LNCaP clone FGC (cell line): ENCODE results near the gene CEP44.

Experiments
- DNase-seq: peaks from one replicate; pipeline ENCODE4 v3.0.0-alpha.2; 2011; ENCODE audit warnings: low read depth
- H3K4me3 ChIP-seq: 2 replicates; pipeline ENCODE4 v1.5.1; 2011; ENCODE audit warnings: mild to moderate bottlenecking, low read depth, low read length, control low read depth
- TF ChIP-seq, protein P1 (sequence below): IDR thresholded peaks from 2 replicates; pipeline ENCODE4 v1.5.1; 2012; ENCODE audit warnings: mild to moderate bottlenecking; ENCODE audit not compliant: control insufficient read depth, insufficient read depth; ENCODE audit errors: extremely low read depth

CEP44 gene, protein sequence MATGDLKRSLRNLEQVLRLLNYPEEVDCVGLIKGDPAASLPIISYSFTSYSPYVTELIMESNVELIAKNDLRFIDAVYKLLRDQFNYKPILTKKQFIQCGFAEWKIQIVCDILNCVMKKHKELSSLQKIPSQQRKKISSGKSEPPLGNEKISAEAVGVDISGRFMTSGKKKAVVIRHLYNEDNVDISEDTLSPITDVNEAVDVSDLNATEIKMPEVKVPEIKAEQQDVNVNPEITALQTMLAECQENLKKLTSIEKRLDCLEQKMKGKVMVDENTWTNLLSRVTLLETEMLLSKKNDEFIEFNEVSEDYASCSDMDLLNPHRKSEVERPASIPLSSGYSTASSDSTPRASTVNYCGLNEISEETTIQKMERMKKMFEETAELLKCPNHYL

DNA sequence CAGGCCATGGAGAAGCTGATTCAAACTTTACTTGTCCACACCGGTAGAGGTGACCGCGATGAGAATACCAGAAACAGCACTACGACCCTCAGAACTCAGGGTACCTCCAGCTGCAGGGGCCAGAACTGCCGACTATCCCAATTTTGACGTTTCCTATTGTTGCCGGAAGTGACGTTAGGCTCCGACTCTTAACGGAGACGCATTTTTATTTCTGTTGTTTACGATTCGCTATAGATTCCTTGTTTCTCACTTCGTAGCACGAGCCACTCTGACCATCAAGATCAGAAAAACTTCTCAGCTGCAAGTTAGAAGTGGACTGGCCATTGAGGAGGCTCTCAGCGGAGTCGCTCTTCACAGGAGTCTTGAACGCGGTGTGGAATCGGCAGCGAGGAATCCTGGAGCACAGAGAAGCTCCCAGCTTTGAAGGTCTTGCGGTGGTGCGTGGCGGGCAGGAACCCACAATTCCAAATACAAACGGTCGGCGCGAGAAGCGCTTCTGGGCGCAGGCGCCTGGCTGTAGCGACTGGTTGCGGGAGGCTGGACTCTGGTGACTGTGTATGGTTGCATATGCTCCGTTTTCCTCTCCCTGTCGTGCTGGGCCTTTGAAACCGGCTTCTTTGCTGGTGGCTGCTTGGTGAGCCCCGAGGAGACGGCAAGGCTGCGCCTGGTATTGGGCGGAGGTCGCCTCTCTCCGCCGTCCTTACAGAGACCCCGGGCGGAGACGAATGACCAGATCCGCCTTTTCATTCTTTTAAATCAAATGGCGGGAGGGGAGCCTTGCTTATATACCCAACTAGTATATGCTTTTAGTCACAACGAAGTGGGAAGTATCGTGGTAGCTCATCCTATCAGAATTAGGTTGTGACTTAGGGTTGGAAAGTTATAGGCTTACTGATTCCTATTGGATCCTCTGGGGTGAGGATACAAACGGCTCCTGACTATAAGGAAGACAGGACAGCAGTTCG is at the start of gene CEP44, which contains the start of gene FBXO8:
TSS of gene CEP44 (plus strand) at position 405 of the 965 bp plus-strand sequence. CDS start 15,211 bp downstream, outside the sequence.
TSS of gene FBXO8 (minus strand) at position 161 of the 965 bp plus-strand sequence. CDS start 20,575 bp downstream, outside the sequence.
- peak within 1 kb of the TSS; percentile 81 for H3K4me3 ChIP-seq
- no peak for DNase-seq
- TF ChIP-seq, protein P1, sequence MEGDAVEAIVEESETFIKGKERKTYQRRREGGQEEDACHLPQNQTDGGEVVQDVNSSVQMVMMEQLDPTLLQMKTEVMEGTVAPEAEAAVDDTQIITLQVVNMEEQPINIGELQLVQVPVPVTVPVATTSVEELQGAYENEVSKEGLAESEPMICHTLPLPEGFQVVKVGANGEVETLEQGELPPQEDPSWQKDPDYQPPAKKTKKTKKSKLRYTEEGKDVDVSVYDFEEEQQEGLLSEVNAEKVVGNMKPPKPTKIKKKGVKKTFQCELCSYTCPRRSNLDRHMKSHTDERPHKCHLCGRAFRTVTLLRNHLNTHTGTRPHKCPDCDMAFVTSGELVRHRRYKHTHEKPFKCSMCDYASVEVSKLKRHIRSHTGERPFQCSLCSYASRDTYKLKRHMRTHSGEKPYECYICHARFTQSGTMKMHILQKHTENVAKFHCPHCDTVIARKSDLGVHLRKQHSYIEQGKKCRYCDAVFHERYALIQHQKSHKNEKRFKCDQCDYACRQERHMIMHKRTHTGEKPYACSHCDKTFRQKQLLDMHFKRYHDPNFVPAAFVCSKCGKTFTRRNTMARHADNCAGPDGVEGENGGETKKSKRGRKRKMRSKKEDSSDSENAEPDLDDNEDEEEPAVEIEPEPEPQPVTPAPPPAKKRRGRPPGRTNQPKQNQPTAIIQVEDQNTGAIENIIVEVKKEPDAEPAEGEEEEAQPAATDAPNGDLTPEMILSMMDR = no peak

DNA sequence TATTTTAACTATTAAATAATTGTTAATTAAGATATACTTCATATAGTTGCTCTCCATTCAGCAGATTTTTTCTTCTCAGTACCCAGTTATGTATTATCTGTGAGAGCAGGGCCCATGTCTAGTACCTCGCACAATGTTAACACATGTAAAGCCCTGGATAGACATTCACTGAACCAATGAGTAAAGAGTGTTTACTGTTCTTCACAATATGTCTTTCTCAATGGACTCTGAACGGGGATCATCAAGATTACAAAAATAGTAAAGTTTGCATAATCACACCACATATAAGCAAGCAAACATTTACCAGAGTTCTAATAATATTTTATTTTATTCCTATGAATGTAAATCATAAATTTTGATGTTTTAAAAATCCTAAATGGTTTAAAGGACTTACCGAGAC is 47.4 kb upstream of the CEP44 start:
- TF ChIP-seq, protein P1 = no peak

DNA sequence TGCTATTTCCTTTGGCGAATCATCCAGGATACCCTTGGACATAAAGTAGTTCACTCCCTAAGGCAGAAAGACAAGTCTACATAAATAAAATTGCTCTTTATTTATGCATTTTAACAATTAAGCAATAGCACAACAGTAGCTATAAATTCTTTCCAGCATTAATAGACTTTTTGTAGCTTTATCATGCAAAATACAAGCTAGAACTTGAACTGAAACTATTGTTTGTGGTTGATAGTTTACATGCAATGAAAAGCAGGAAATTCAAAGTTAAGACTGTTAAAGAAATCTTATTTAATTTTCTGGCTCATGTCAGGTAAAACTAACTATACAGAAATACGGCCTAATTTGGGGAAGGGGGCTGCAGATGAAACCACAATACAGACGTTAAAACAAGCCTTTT is 42.5 kb upstream of the CEP44 start:
- DNase-seq = no peak
- H3K4me3 ChIP-seq = no peak overlapping the region
- TF ChIP-seq, protein P1 = no peak

More for the DNA sequence above, 47.4 kb upstream of the CEP44 start:
- H3K4me3 ChIP-seq = no peak overlapping the region
- DNase-seq = no peak

DNA sequence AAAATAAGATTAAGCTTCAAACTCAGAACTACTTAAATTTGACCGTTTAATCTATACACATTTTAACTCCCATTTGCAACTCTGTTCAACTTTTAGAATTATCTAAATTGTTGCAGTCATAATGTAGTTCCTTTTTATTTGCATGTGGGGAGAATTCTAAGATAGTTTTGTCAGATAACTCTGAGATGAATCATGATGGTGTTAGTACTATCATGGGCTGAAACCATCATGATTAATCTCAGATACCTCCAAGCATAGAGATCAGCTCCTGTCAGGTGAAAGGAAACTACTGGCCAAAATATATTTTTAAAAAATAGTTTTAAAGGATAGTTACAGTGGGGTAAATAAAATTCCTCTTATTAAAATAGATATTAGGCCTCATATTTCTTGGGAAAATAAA is 39.3 kb upstream of the CEP44 start:
- TF ChIP-seq, protein P1 = no peak
- DNase-seq = no peak
- H3K4me3 ChIP-seq = no peak overlapping the region

DNA sequence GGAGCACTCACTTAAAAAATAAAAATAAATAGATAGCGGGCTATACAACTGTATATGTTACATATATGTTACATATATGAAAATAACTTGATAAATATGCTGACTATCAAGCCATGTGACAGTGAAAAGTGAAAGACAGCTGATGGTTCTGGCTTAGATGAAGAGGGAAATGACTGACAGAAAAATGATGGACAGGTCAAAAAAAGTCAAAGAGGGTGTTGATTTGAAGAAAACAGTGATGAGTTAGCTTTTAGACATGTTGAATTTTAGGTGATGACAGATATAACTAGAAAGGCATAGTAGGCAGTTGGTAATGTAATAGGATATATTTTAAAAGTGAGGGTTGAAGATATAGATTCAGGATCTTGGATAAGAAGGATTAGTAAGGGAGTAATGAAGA is 38.0 kb upstream of the CEP44 start:
- DNase-seq = no peak
- TF ChIP-seq, protein P1 = no peak
- no peak overlapping the region for H3K4me3 ChIP-seq

DNA sequence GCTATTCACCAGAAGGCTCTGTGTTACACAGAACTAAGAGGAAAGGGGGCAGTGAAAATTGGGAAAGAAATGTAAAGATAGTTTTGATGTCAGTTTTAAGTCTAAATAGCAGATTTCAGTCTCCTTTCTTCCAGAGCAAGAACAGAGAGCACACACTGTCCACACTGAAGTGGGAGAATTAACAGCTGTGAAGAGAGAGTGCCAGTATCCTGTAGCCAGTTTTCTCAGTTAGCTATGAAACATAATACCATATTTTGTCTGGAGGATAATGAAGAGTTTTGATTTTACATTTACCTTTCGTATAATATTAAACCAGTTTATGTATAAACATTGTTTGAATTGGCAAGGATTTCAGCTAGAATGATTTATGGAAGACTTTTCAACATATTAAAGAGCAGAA is 35.3 kb upstream of the CEP44 start:
- TF ChIP-seq, protein P1 = no peak
- DNase-seq = peak; percentile 50
- no peak overlapping the region for H3K4me3 ChIP-seq
